Measurements from ENCODE around the gene MRAS. TPM values are rescaled to one million over a fixed set of nuclear protein-coding genes. Genes with fewer than 3 reads are reported as not detected.
"Not testable (repeated sequence)": the region's sequence is repeated elsewhere in the genome, so short reads cannot be mapped to it uniquely, and the experiment has no call there.

Gene MRAS
- total and polyA plus RNA-seq, 7 experiments from 2014 or later: 0.05 to 4.9 (median 0.80) TPM; not detected in 2

- peaks cover 0 to 2% (median 0%) of the 10 kb centered on the region in 7 donors for H3K4me1 Mint-ChIP-seq
- peaks cover 0 to 17% (median 9%) of the 10 kb centered on the region in 5 donors for H3K27me3 Mint-ChIP-seq
- no peak overlapping the region for H3K4me3 Mint-ChIP-seq
- no peak overlapping the region for H3K27ac Mint-ChIP-seq
- no peak overlapping the region for H3K27ac ChIP-seq (ENCODE audit: low read depth, low read length)
- no peaks in the 10 kb centered on the region for H3K36me3 ChIP-seq (ENCODE audit: control insufficient read depth in 2 of 3, insufficient read depth in 3 of 3, low read length in 3 of 3)
- H3K4me1 ChIP-seq (ENCODE audit: control insufficient read depth in 2 of 2, insufficient read depth in 2 of 2, low read length in 2 of 2): no peaks in the 10 kb centered on the region
- ATAC-seq (no peak), DNase-seq (no peak)
- ChIA-PET POLR2A (no interaction called here), CTCF (no interaction called here)
- no peak overlapping the region for H3K4me3 ChIP-seq (ENCODE audit: low read length)
- no peaks in the 10 kb centered on the region for H3K9me3 ChIP-seq (ENCODE audit: control insufficient read depth in 2 of 3, low read length in 3 of 3)
- no peaks in the 10 kb centered on the region for H3K36me3 Mint-ChIP-seq
- intact Hi-C loops (cut with micrococcal nuclease): no loop called here
- H3K9me3 Mint-ChIP-seq: no peaks in the 10 kb centered on the region
- no peaks in the 10 kb centered on the region for H3K27me3 ChIP-seq (ENCODE audit: control insufficient read depth in 2 of 2, insufficient read depth in 2 of 2, low read length in 2 of 2)
These were observed 58.2 kb downstream of the MRAS start for GRCh38 chr3:138406606-138407005.

GRCh38 chr3:138407236-138407907 lies 59.0 kb downstream of the MRAS start:
- POLR2A ChIA-PET: no interaction called here
- ATAC-seq: no peak

GRCh38 chr3:138408751-138409570 lies 60.6 kb downstream of the MRAS start:
- no peak overlapping the region for H3K27ac Mint-ChIP-seq
- H3K36me3 Mint-ChIP-seq: no peaks in the 10 kb centered on the region
- H3K4me1 ChIP-seq (ENCODE audit: control insufficient read depth in 2 of 2, insufficient read depth in 2 of 2, low read length in 2 of 2): no peaks in the 10 kb centered on the region
- H3K4me3 ChIP-seq (ENCODE audit: low read length): no peak overlapping the region
- CTCF ChIA-PET: interaction anchor here (1.1 to 1.6 kb wide), 2 partner anchors 8 to 9 kb away, joined by 4 to 5 read pairs; no protein-coding TSS in a partner anchor
- H3K4me3 Mint-ChIP-seq: no peak overlapping the region
- peaks cover 0 to 2% (median 0%) of the 10 kb centered on the region in 7 donors for H3K4me1 Mint-ChIP-seq
- intact Hi-C loops (cut with micrococcal nuclease): no loop called here
- H3K27ac ChIP-seq (ENCODE audit: low read depth, low read length): no peak overlapping the region
- POLR2A ChIA-PET: interaction anchor here (0.6 kb wide), 1 partner anchor 242 kb away, joined by 5 read pairs; no protein-coding TSS in a partner anchor
- peaks cover 0 to 14% (median 9%) of the 10 kb centered on the region in 5 donors for H3K27me3 Mint-ChIP-seq
- no peak for DNase-seq
- H3K9me3 Mint-ChIP-seq: no peaks in the 10 kb centered on the region
- no peaks in the 10 kb centered on the region for H3K9me3 ChIP-seq (ENCODE audit: control insufficient read depth in 2 of 3, low read length in 3 of 3)
- H3K36me3 ChIP-seq (ENCODE audit: control insufficient read depth in 2 of 3, insufficient read depth in 3 of 3, low read length in 3 of 3): no peaks in the 10 kb centered on the region
- no peak for ATAC-seq
- H3K27me3 ChIP-seq (ENCODE audit: control insufficient read depth in 2 of 2, insufficient read depth in 2 of 2, low read length in 2 of 2): no peaks in the 10 kb centered on the region

More at GRCh38 chr3:138407236-138407907, 59.0 kb downstream of the MRAS start:
- Mint-ChIP-seq H3K36me3 (no peaks in the 10 kb centered on the region), H3K9me3 (no peaks in the 10 kb centered on the region), H3K4me1 (peaks cover 0 to 2% (median 0%) of the 10 kb centered on the region in 7 donors), H3K27me3 (peaks cover 0 to 17% (median 9%) of the 10 kb centered on the region in 5 donors), H3K4me3 (no peak overlapping the region), H3K27ac (no peak overlapping the region)
- Histone ChIP-seq H3K27ac (ENCODE audit: low read depth, low read length) (no peak overlapping the region), H3K36me3 (ENCODE audit: control insufficient read depth in 2 of 3, insufficient read depth in 3 of 3, low read length in 3 of 3) (no peaks in the 10 kb centered on the region), H3K4me1 (ENCODE audit: control insufficient read depth in 2 of 2, insufficient read depth in 2 of 2, low read length in 2 of 2) (no peaks in the 10 kb centered on the region), H3K4me3 (ENCODE audit: low read length) (no peak overlapping the region), H3K27me3 (ENCODE audit: control insufficient read depth in 2 of 2, insufficient read depth in 2 of 2, low read length in 2 of 2) (no peaks in the 10 kb centered on the region), H3K9me3 (ENCODE audit: control insufficient read depth in 2 of 3, low read length in 3 of 3) (no peaks in the 10 kb centered on the region)
- CTCF ChIA-PET: interaction anchor here (0.6 to 1.6 kb wide), 2 partner anchors 11 to 174 kb away, joined by 3 to 4 read pairs; no protein-coding TSS in a partner anchor
- no peak for DNase-seq
- intact Hi-C loops (cut with micrococcal nuclease): no loop called here

GRCh38 chr3:138412821-138413551 lies 64.6 kb downstream of the MRAS start:
- POLR2A ChIA-PET: interaction anchor here (1.1 kb wide), 1 partner anchor 239 kb away, joined by 3 read pairs; no protein-coding TSS in a partner anchor
- H3K4me3 ChIP-seq (ENCODE audit: low read length): no peak overlapping the region
- H3K27me3 ChIP-seq (ENCODE audit: control insufficient read depth in 2 of 2, insufficient read depth in 2 of 2, low read length in 2 of 2): no peaks in the 10 kb centered on the region
- Mint-ChIP-seq H3K27ac (no peak overlapping the region), H3K36me3 (no peaks in the 10 kb centered on the region), H3K4me3 (no peak overlapping the region), H3K4me1 (peaks cover 0 to 7% (median 0%) of the 10 kb centered on the region in 7 donors), H3K27me3 (peaks cover 13 to 29% (median 17%) of the 10 kb centered on the region in 5 donors), H3K9me3 (peaks cover 0 to 1% (median 0%) of the 10 kb centered on the region in 11 donors)
- intact Hi-C loops (cut with micrococcal nuclease): loop anchor here in 1 of 2 donors (10.0 kb wide), 1 partner anchor 272 kb away; no protein-coding TSS in a partner anchor
- H3K9me3 ChIP-seq (ENCODE audit: control insufficient read depth in 2 of 3, low read length in 3 of 3): no peaks in the 10 kb centered on the region
- DNase-seq (no peak), ATAC-seq (peak; percentile 47)
- CTCF ChIA-PET: no interaction called here
- H3K4me1 ChIP-seq (ENCODE audit: control insufficient read depth in 2 of 2, insufficient read depth in 2 of 2, low read length in 2 of 2): no peaks in the 10 kb centered on the region
- H3K36me3 ChIP-seq (ENCODE audit: control insufficient read depth in 2 of 3, insufficient read depth in 3 of 3, low read length in 3 of 3): no peaks in the 10 kb centered on the region
- no peak overlapping the region for H3K27ac ChIP-seq (ENCODE audit: low read depth, low read length)

GRCh38 chr3:138416236-138416635 lies 67.9 kb downstream of the MRAS start:
- H3K4me3 ChIP-seq (ENCODE audit: low read length); H3K27ac ChIP-seq (ENCODE audit: low read depth, low read length); H3K4me1 Mint-ChIP-seq; H3K36me3 ChIP-seq (ENCODE audit: control insufficient read depth in 2 of 3, insufficient read depth in 3 of 3, low read length in 3 of 3); H3K36me3 Mint-ChIP-seq; H3K4me1 ChIP-seq (ENCODE audit: control insufficient read depth in 2 of 2, insufficient read depth in 2 of 2, low read length in 2 of 2); ATAC-seq; POLR2A ChIA-PET; H3K4me3 Mint-ChIP-seq; H3K9me3 ChIP-seq (ENCODE audit: control insufficient read depth in 2 of 3, low read length in 3 of 3); H3K9me3 Mint-ChIP-seq; H3K27me3 ChIP-seq (ENCODE audit: control insufficient read depth in 2 of 2, insufficient read depth in 2 of 2, low read length in 2 of 2); H3K27ac Mint-ChIP-seq; DNase-seq: not testable (repeated sequence)
- CTCF ChIA-PET: interaction anchor here (1.1 to 3.1 kb wide), 3 partner anchors 8 to 507 kb away, joined by 5 to 21 read pairs (median 5); no protein-coding TSS in a partner anchor
- peaks cover 12 to 28% (median 14%) of the 10 kb centered on the region in 5 donors for H3K27me3 Mint-ChIP-seq
- intact Hi-C loops (cut with micrococcal nuclease): loop anchor here in 1 of 2 donors (5.0 to 10.0 kb wide), 2 partner anchors 176 to 269 kb away; partner anchors contain the start of gene CEP70

GRCh38 chr3:138417559-138417982 lies 69.2 kb downstream of the MRAS start:
- Mint-ChIP-seq H3K27me3 (peaks cover 12 to 28% (median 19%) of the 10 kb centered on the region in 5 donors), H3K27ac (no peak overlapping the region), H3K9me3 (peaks cover 0 to 3% (median 0%) of the 10 kb centered on the region in 11 donors), H3K36me3 (peaks cover 0 to 3% (median 0%) of the 10 kb centered on the region in 5 donors), H3K4me3 (no peak overlapping the region), H3K4me1 (peaks cover 0 to 7% (median 0%) of the 10 kb centered on the region in 7 donors)
- Histone ChIP-seq H3K9me3 (ENCODE audit: control insufficient read depth in 2 of 3, low read length in 3 of 3) (no peaks in the 10 kb centered on the region), H3K4me1 (ENCODE audit: control insufficient read depth in 2 of 2, insufficient read depth in 2 of 2, low read length in 2 of 2) (no peaks in the 10 kb centered on the region), H3K27me3 (ENCODE audit: control insufficient read depth in 2 of 2, insufficient read depth in 2 of 2, low read length in 2 of 2) (no peaks in the 10 kb centered on the region), H3K36me3 (ENCODE audit: control insufficient read depth in 2 of 3, insufficient read depth in 3 of 3, low read length in 3 of 3) (no peaks in the 10 kb centered on the region), H3K4me3 (ENCODE audit: low read length) (no peak overlapping the region), H3K27ac (ENCODE audit: low read depth, low read length) (no peak overlapping the region)
- intact Hi-C loops (cut with micrococcal nuclease): loop anchor here (1.0 to 10.0 kb wide), 5 partner anchors 85 to 506 kb away; partner anchors contain the start of gene CEP70 (in 1 of the 2)
- ChIA-PET POLR2A (no interaction called here), CTCF (interaction anchor here (0.5 to 3.1 kb wide), 8 partner anchors 9 to 506 kb away, joined by 3 to 21 read pairs (median 4); no protein-coding TSS in a partner anchor)
- DNase-seq (peak; percentile 8 to 60 (median 47)), ATAC-seq (peak; percentile 74)

All from naive thymus-derived CD4-positive, alpha-beta T cell (primary cell).